Memory B cell (primary cell): Measurements from ENCODE around the gene DMXL2.

Experiments used
- ATAC-seq: fragments of 150-1000 bp; cut with Tn5 transposase; 2 replicates; pipeline ENCODE4 v1.10.0; 2021; ENCODE audit warnings: low read depth, mild to moderate bottlenecking, moderate library complexity
- DNase-seq, 2 donors: peaks; one replicate each; pipeline ENCODE4 v3.0.0; 2022; ENCODE audit warnings: low spot score in 2 of 2
- H3K27ac Mint-ChIP-seq: one replicate; pipeline ENCODE4 v1.8.0; 2022; ENCODE audit warnings: mild to moderate bottlenecking, moderate library complexity, mixed read lengths
- H3K27me3 Mint-ChIP-seq: one replicate; pipeline ENCODE4 v1.8.0; 2022; ENCODE audit warnings: mixed read lengths
- H3K36me3 Mint-ChIP-seq: one replicate; pipeline ENCODE4 v1.8.0; 2022; ENCODE audit warnings: mild to moderate bottlenecking, mixed read lengths
- H3K4me1 Mint-ChIP-seq: one replicate; pipeline ENCODE4 v1.8.0; 2022; ENCODE audit warnings: mixed read lengths
- H3K4me3 Mint-ChIP-seq: one replicate; pipeline ENCODE4 v1.8.0; 2022; ENCODE audit warnings: mild to moderate bottlenecking, moderate library complexity, mixed read lengths
- H3K9me3 Mint-ChIP-seq: one replicate; pipeline ENCODE4 v1.8.0; 2022; ENCODE audit warnings: mixed read lengths

DMXL2 gene

GRCh38 chr15:51647128-51647562, 24.6 kb upstream of the DMXL2 start:
- Mint-ChIP-seq H3K9me3 (no peaks in the 10 kb centered on the region), H3K36me3 (no peaks in the 10 kb centered on the region), H3K4me1 (peaks cover 3% of the 10 kb centered on the region), H3K27ac (no peak overlapping the region), H3K27me3 (no peaks in the 10 kb centered on the region), H3K4me3 (no peak overlapping the region)
- DNase-seq, result no peak
- ATAC-seq, result no peak

- Mint-ChIP-seq H3K27ac (no peak overlapping the region), H3K27me3 (no peaks in the 10 kb centered on the region), H3K4me1 (no peaks in the 10 kb centered on the region), H3K4me3 (no peak overlapping the region), H3K9me3 (no peaks in the 10 kb centered on the region), H3K36me3 (no peaks in the 10 kb centered on the region)
- no peak for DNase-seq
- no peak for ATAC-seq
Measured at GRCh38 chr15:51642696-51643095, 20.1 kb upstream of the DMXL2 start.

GRCh38 chr15:51641490-51642130, 19.0 kb upstream of the DMXL2 start:
- Mint-ChIP-seq H3K27me3 (no peaks in the 10 kb centered on the region), H3K4me3 (no peak overlapping the region), H3K4me1 (no peaks in the 10 kb centered on the region), H3K36me3 (no peaks in the 10 kb centered on the region), H3K27ac (no peak overlapping the region), H3K9me3 (no peaks in the 10 kb centered on the region)
- ATAC-seq, result no peak
- DNase-seq, result no peak

- H3K4me3 Mint-ChIP-seq, result no peak overlapping the region
- no peaks in the 10 kb centered on the region for H3K36me3 Mint-ChIP-seq
- no peak for ATAC-seq
- no peaks in the 10 kb centered on the region for H3K27me3 Mint-ChIP-seq
- DNase-seq, result no peak
- H3K27ac Mint-ChIP-seq, result no peak overlapping the region
- no peaks in the 10 kb centered on the region for H3K4me1 Mint-ChIP-seq
- H3K9me3 Mint-ChIP-seq, result no peaks in the 10 kb centered on the region
Measured at GRCh38 chr15:51634591-51635198, 12.1 kb upstream of the DMXL2 start.

GRCh38 chr15:51629612-51630011, 7.0 kb upstream of the DMXL2 start:
- DNase-seq (no peak), ATAC-seq (no peak)
- no peak overlapping the region for H3K27ac Mint-ChIP-seq
- no peaks in the 10 kb centered on the region for H3K27me3 Mint-ChIP-seq
- no peak overlapping the region for H3K4me3 Mint-ChIP-seq
- no peaks in the 10 kb centered on the region for H3K9me3 Mint-ChIP-seq
- peaks cover 2% of the 10 kb centered on the region for H3K4me1 Mint-ChIP-seq
- H3K36me3 Mint-ChIP-seq, result no peaks in the 10 kb centered on the region

GRCh38 chr15:51625236-51625635, 2.7 kb upstream of the DMXL2 start:
- ATAC-seq (peak; percentile 40), DNase-seq (no peak)
- Mint-ChIP-seq H3K27ac (no peak overlapping the region), H3K9me3 (no peaks in the 10 kb centered on the region), H3K27me3 (no peaks in the 10 kb centered on the region), H3K4me3 (no peak overlapping the region), H3K36me3 (no peaks in the 10 kb centered on the region), H3K4me1 (peaks cover 11% of the 10 kb centered on the region)

- Mint-ChIP-seq H3K4me1 (peaks cover 11% of the 10 kb centered on the region), H3K27me3 (no peaks in the 10 kb centered on the region), H3K9me3 (no peaks in the 10 kb centered on the region), H3K36me3 (no peaks in the 10 kb centered on the region), H3K27ac (no peak overlapping the region), H3K4me3 (peak overlapping the region; percentile 39)
- DNase-seq (no peak), ATAC-seq (no peak)
Measured at GRCh38 chr15:51624022-51624421, 1.5 kb upstream of the DMXL2 start.

- peak overlapping the region; percentile 95 for H3K4me3 Mint-ChIP-seq
- ATAC-seq (no peak), DNase-seq (no peak)
- H3K36me3 Mint-ChIP-seq, result no peaks in the 10 kb centered on the region
- H3K27ac Mint-ChIP-seq, result no peak overlapping the region
- no peaks in the 10 kb centered on the region for H3K9me3 Mint-ChIP-seq
- H3K27me3 Mint-ChIP-seq, result no peaks in the 10 kb centered on the region
- peaks cover 11% of the 10 kb centered on the region for H3K4me1 Mint-ChIP-seq
Measured at GRCh38 chr15:51623386-51623938, 891 bp upstream of the DMXL2 start.

GRCh38 chr15:51621936-51622603, 501 bp downstream of the DMXL2 start:
- Mint-ChIP-seq H3K9me3 (no peaks in the 10 kb centered on the region), H3K36me3 (no peaks in the 10 kb centered on the region), H3K4me3 (peak overlapping the region; percentile 95), H3K4me1 (peaks cover 11% of the 10 kb centered on the region), H3K27ac (peak overlapping the region; percentile 82), H3K27me3 (no peaks in the 10 kb centered on the region)
- ATAC-seq, result peak; percentile 36
- DNase-seq, result peak; percentile 11 to 27

GRCh38 chr15:51621155-51621765, 1.3 kb downstream of the DMXL2 start:
- H3K27ac Mint-ChIP-seq, result no peak overlapping the region
- H3K36me3 Mint-ChIP-seq, result no peaks in the 10 kb centered on the region
- peaks cover 11% of the 10 kb centered on the region for H3K4me1 Mint-ChIP-seq
- DNase-seq (no peak), ATAC-seq (no peak)
- H3K4me3 Mint-ChIP-seq, result no peak overlapping the region
- no peaks in the 10 kb centered on the region for H3K9me3 Mint-ChIP-seq
- H3K27me3 Mint-ChIP-seq, result no peaks in the 10 kb centered on the region

GRCh38 chr15:51620641-51621040, 1.9 kb downstream of the DMXL2 start:
- Mint-ChIP-seq H3K4me3 (no peak overlapping the region), H3K36me3 (no peaks in the 10 kb centered on the region), H3K9me3 (no peaks in the 10 kb centered on the region), H3K27me3 (no peaks in the 10 kb centered on the region), H3K4me1 (peaks cover 11% of the 10 kb centered on the region), H3K27ac (no peak overlapping the region)
- DNase-seq (no peak), ATAC-seq (no peak)

GRCh38 chr15:51620122-51620521, 2.4 kb downstream of the DMXL2 start:
- ATAC-seq (no peak), DNase-seq (no peak)
- H3K9me3 Mint-ChIP-seq, result no peaks in the 10 kb centered on the region
- no peak overlapping the region for H3K27ac Mint-ChIP-seq
- H3K4me3 Mint-ChIP-seq, result no peak overlapping the region
- H3K4me1 Mint-ChIP-seq, result peaks cover 9% of the 10 kb centered on the region
- no peaks in the 10 kb centered on the region for H3K36me3 Mint-ChIP-seq
- no peaks in the 10 kb centered on the region for H3K27me3 Mint-ChIP-seq

GRCh38 chr15:51619331-51620035, 3.1 kb downstream of the DMXL2 start:
- no peak overlapping the region for H3K4me3 Mint-ChIP-seq
- peaks cover 9% of the 10 kb centered on the region for H3K4me1 Mint-ChIP-seq
- DNase-seq (no peak), ATAC-seq (no peak)
- H3K36me3 Mint-ChIP-seq, result no peaks in the 10 kb centered on the region
- no peaks in the 10 kb centered on the region for H3K27me3 Mint-ChIP-seq
- no peaks in the 10 kb centered on the region for H3K9me3 Mint-ChIP-seq
- no peak overlapping the region for H3K27ac Mint-ChIP-seq

GRCh38 chr15:51617886-51618285, 4.7 kb downstream of the DMXL2 start:
- no peaks in the 10 kb centered on the region for H3K27me3 Mint-ChIP-seq
- peaks cover 6% of the 10 kb centered on the region for H3K4me1 Mint-ChIP-seq
- H3K4me3 Mint-ChIP-seq, result no peak overlapping the region
- ATAC-seq (no peak), DNase-seq (no peak)
- H3K36me3 Mint-ChIP-seq, result no peaks in the 10 kb centered on the region
- H3K9me3 Mint-ChIP-seq, result no peaks in the 10 kb centered on the region
- no peak overlapping the region for H3K27ac Mint-ChIP-seq
